Testis (tissue), 2 donors: ENCODE data around the gene PCBP3.

Experiments used
- CTCF ChIP-seq, 3 experiments: fragments of 450-650 bp in 2 of 3; fragments of 200-600 bp in 1 of 3; sonication (generic) in 1 of 3; IDR thresholded peaks; one replicate each; pipeline ENCODE4 v1.5.1; 2016 to 2019; ENCODE audit warnings: antibody characterized with exemption in 3 of 3, mild to moderate bottlenecking in 2 of 3, moderate library complexity in 1 of 3
- POLR2A ChIP-seq: fragments of 450-650 bp; IDR thresholded peaks from one replicate; pipeline ENCODE4 v1.6.1; 2017; ENCODE audit warnings: antibody characterized with exemption, mild to moderate bottlenecking, moderate library complexity

DNA sequence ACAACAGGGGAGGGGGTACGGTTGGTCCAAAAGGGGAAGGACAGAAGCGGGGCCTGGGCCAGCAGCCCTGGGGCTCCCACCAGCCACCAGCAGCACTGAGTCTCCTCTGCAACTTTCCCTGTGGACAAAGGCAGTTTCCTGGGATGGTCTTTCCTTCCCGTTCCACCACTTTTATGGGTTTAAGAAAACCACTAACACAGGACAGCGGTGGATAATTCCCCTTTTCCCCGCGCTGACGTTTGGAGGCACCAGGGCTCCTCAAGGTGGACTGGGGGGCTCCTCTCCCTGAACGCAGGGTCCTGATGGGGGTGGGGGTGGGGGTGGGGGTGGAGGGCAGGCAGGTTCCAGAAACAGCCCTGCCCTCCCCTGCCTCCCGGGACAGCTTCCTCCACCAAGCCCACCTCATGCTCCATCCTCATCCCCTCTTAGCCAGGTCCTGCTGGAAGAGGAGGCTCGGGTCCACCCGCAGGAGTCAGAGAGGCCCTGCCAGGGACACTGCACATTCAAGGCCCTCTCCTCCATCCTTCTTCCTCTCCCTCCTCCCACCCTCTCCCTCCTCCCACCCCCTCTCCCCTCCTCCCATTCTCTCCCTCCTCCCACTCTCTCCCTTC is 333.3 kb downstream of the PCBP3 start:
- TF ChIP-seq CTCF (IDR thresholded peaks at IDR 0.05) (no peak), POLR2A (no peak)
